ENCODE results near the gene JAML.

The JAML gene

GRCh38 chr11:118263112-118263511 is 38.3 kb upstream of the JAML start:
- TF ChIP-seq EZH2 (IDR thresholded peaks at IDR 0.05) (no peak), FOXP2 (optimal IDR thresholded peaks at IDR 0.05; ENCODE audit: control extremely low read depth, extremely low read length, insufficient read depth) (no peak), POLR2AphosphoS5 (IDR thresholded peaks at IDR 0.05; ENCODE audit: borderline replicate concordance, low read depth, low read length) (no peak)
- no peak overlapping the region for H3K27ac ChIP-seq

GRCh38 chr11:118260353-118260752 is 35.5 kb upstream of the JAML start:
- no peaks in the 10 kb centered on the region for H3K36me3 ChIP-seq (ENCODE audit: insufficient read depth, low read length)
- no peak overlapping the region for H3K9ac ChIP-seq (ENCODE audit: insufficient read length)
- no peak overlapping the region for H3K27ac ChIP-seq
- H3K9me3 ChIP-seq (ENCODE audit: low read depth, low read length): no peaks in the 10 kb centered on the region
- H3K4me3 ChIP-seq: no peak overlapping the region
- TF ChIP-seq POLR2AphosphoS5 (IDR thresholded peaks at IDR 0.05; ENCODE audit: borderline replicate concordance, low read depth, low read length) (no peak), EZH2 (IDR thresholded peaks at IDR 0.05) (no peak), FOXP2 (optimal IDR thresholded peaks at IDR 0.05; ENCODE audit: control extremely low read depth, extremely low read length, insufficient read depth) (no peak)
- DNase-seq (ENCODE audit: low read depth, low spot score): no peak

More at GRCh38 chr11:118263112-118263511, 38.3 kb upstream of the JAML start:
- no peak for DNase-seq (ENCODE audit: low read depth, low spot score)
- no peak overlapping the region for H3K9ac ChIP-seq (ENCODE audit: insufficient read length)
- H3K4me3 ChIP-seq: no peak overlapping the region
- no peaks in the 10 kb centered on the region for H3K36me3 ChIP-seq (ENCODE audit: insufficient read depth, low read length)
- H3K9me3 ChIP-seq (ENCODE audit: low read depth, low read length): no peaks in the 10 kb centered on the region

- no peak overlapping the region for H3K4me3 ChIP-seq
- DNase-seq (ENCODE audit: low read depth, low spot score): no peak
- H3K36me3 ChIP-seq (ENCODE audit: insufficient read depth, low read length): no peaks in the 10 kb centered on the region
- H3K9me3 ChIP-seq (ENCODE audit: low read depth, low read length): no peaks in the 10 kb centered on the region
- no peak overlapping the region for H3K27ac ChIP-seq
- no peak overlapping the region for H3K9ac ChIP-seq (ENCODE audit: insufficient read length)
- no peak for TF ChIP-seq POLR2AphosphoS5 (IDR thresholded peaks at IDR 0.05; ENCODE audit: borderline replicate concordance, low read depth, low read length)
- no peak for TF ChIP-seq FOXP2 (optimal IDR thresholded peaks at IDR 0.05; ENCODE audit: control extremely low read depth, extremely low read length, insufficient read depth)
- no peak for TF ChIP-seq EZH2 (IDR thresholded peaks at IDR 0.05)
Measured at GRCh38 chr11:118259138-118259537, 34.3 kb upstream of the JAML start.

- no peak overlapping the region for H3K9ac ChIP-seq (ENCODE audit: insufficient read length)
- H3K36me3 ChIP-seq (ENCODE audit: insufficient read depth, low read length): no peaks in the 10 kb centered on the region
- DNase-seq (ENCODE audit: low read depth, low spot score): no peak
- H3K4me3 ChIP-seq: no peak overlapping the region
- no peaks in the 10 kb centered on the region for H3K9me3 ChIP-seq (ENCODE audit: low read depth, low read length)
- no peak overlapping the region for H3K27ac ChIP-seq
- TF ChIP-seq EZH2 (IDR thresholded peaks at IDR 0.05) (no peak), POLR2AphosphoS5 (IDR thresholded peaks at IDR 0.05; ENCODE audit: borderline replicate concordance, low read depth, low read length) (no peak), FOXP2 (optimal IDR thresholded peaks at IDR 0.05; ENCODE audit: control extremely low read depth, extremely low read length, insufficient read depth) (no peak)
Measured at GRCh38 chr11:118258410-118258809, 33.6 kb upstream of the JAML start.

GRCh38 chr11:118252688-118253087 is 27.9 kb upstream of the JAML start:
- Histone ChIP-seq H3K36me3 (ENCODE audit: insufficient read depth, low read length) (no peaks in the 10 kb centered on the region), H3K4me3 (peak overlapping the region; percentile 88), H3K9ac (ENCODE audit: insufficient read length) (no peak overlapping the region), H3K9me3 (ENCODE audit: low read depth, low read length) (no peaks in the 10 kb centered on the region), H3K27ac (no peak overlapping the region)
- DNase-seq (ENCODE audit: low read depth, low spot score): no peak
- no peak for TF ChIP-seq EZH2 (IDR thresholded peaks at IDR 0.05)
- no peak for TF ChIP-seq FOXP2 (optimal IDR thresholded peaks at IDR 0.05; ENCODE audit: control extremely low read depth, extremely low read length, insufficient read depth)
- TF ChIP-seq POLR2AphosphoS5 (IDR thresholded peaks at IDR 0.05; ENCODE audit: borderline replicate concordance, low read depth, low read length): no peak

- Histone ChIP-seq H3K9me3 (ENCODE audit: low read depth, low read length) (no peaks in the 10 kb centered on the region), H3K9ac (ENCODE audit: insufficient read length) (peak within 1 kb of the TSS; percentile 75), H3K36me3 (ENCODE audit: insufficient read depth, low read length) (no peaks in the 10 kb centered on the region), H3K4me3 (peak within 1 kb of the TSS; percentile 88), H3K27ac (peak within 1 kb of the TSS; percentile 77)
- TF ChIP-seq EZH2 (IDR thresholded peaks at IDR 0.05) (no peak), POLR2AphosphoS5 (IDR thresholded peaks at IDR 0.05; ENCODE audit: borderline replicate concordance, low read depth, low read length) (peak; percentile 41; the same call in 1 of the 2 replicates), FOXP2 (optimal IDR thresholded peaks at IDR 0.05; ENCODE audit: control extremely low read depth, extremely low read length, insufficient read depth) (no peak)
- peak; percentile 56 for DNase-seq (ENCODE audit: low read depth, low spot score)
Measured at GRCh38 chr11:118251858-118252652, 27.2 kb upstream of the JAML start, which contains the start of gene MPZL3. TSS of gene MPZL3 (minus strand) at chr11:118252365. CDS start at chr11:118252294, 71 bp downstream.

GRCh38 chr11:118247041-118247440 is 22.2 kb upstream of the JAML start:
- Histone ChIP-seq H3K27ac (no peak overlapping the region), H3K9ac (ENCODE audit: insufficient read length) (no peak overlapping the region), H3K9me3 (ENCODE audit: low read depth, low read length) (no peaks in the 10 kb centered on the region), H3K4me3 (no peak overlapping the region), H3K36me3 (ENCODE audit: insufficient read depth, low read length) (no peaks in the 10 kb centered on the region)
- no peak for DNase-seq (ENCODE audit: low read depth, low spot score)
- TF ChIP-seq EZH2 (IDR thresholded peaks at IDR 0.05) (no peak), FOXP2 (optimal IDR thresholded peaks at IDR 0.05; ENCODE audit: control extremely low read depth, extremely low read length, insufficient read depth) (no peak), POLR2AphosphoS5 (IDR thresholded peaks at IDR 0.05; ENCODE audit: borderline replicate concordance, low read depth, low read length) (no peak)

GRCh38 chr11:118245936-118246562 is 21.2 kb upstream of the JAML start:
- no peak for DNase-seq (ENCODE audit: low read depth, low spot score)
- Histone ChIP-seq H3K27ac (no peak overlapping the region), H3K9ac (ENCODE audit: insufficient read length) (no peak overlapping the region), H3K36me3 (ENCODE audit: insufficient read depth, low read length) (no peaks in the 10 kb centered on the region), H3K9me3 (ENCODE audit: low read depth, low read length) (no peaks in the 10 kb centered on the region), H3K4me3 (no peak overlapping the region)
- TF ChIP-seq EZH2 (IDR thresholded peaks at IDR 0.05): no peak
- no peak for TF ChIP-seq FOXP2 (optimal IDR thresholded peaks at IDR 0.05; ENCODE audit: control extremely low read depth, extremely low read length, insufficient read depth)
- TF ChIP-seq POLR2AphosphoS5 (IDR thresholded peaks at IDR 0.05; ENCODE audit: borderline replicate concordance, low read depth, low read length): no peak

Data from SK-N-MC (cell line).